Myometrial cell (primary cell): ENCODE data around the gene C10orf62. TPM values are rescaled to one million over a fixed set of nuclear protein-coding genes. Genes with fewer than 3 reads are reported as not detected.

Experiments
- total RNA-seq: library from RNA; depleted of rRNA; stranded (reverse); fragments of >200 nt; gene quantifications from 2 replicates; pipeline ENCODE4 v1.2.3, GENCODE V29; 2015

C10orf62 gene, protein sequence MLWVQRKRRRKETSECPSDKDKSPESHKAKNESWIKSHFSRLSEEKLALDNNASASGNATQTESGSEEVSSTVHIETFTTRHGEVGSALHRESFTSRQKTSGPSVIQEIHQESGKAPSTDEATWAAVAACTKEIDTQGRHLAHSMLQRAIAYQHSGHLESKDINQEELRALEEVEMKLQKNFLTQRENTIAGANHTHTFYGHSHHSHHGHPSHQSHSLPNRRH
- not detected in 2 replicates for total RNA-seq

DNA sequence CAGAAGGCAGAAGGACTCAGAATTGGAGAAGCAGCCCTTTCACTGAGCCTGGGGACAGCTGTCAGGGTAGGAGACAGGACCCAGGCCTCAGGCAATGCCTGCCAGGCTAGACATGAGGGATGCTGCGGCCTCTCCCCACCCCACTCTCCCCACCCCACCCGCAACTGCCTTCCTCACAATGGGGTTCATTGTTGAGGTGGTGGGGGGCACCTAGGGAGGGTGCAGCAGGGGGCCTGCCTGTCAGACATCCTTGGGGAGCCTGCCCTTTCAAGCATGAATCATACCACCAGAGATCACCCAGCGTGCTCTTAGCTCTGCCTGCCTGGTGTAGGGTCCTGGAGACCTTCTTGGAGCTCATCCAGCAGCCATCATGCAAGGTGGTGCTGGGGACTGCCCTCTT, at the start of gene C10orf62:
Gene C10orf62 (plus strand): TSS at position 243 of the 400 bp plus-strand sequence. CDS start 177 bp downstream, outside the sequence.

DNA sequence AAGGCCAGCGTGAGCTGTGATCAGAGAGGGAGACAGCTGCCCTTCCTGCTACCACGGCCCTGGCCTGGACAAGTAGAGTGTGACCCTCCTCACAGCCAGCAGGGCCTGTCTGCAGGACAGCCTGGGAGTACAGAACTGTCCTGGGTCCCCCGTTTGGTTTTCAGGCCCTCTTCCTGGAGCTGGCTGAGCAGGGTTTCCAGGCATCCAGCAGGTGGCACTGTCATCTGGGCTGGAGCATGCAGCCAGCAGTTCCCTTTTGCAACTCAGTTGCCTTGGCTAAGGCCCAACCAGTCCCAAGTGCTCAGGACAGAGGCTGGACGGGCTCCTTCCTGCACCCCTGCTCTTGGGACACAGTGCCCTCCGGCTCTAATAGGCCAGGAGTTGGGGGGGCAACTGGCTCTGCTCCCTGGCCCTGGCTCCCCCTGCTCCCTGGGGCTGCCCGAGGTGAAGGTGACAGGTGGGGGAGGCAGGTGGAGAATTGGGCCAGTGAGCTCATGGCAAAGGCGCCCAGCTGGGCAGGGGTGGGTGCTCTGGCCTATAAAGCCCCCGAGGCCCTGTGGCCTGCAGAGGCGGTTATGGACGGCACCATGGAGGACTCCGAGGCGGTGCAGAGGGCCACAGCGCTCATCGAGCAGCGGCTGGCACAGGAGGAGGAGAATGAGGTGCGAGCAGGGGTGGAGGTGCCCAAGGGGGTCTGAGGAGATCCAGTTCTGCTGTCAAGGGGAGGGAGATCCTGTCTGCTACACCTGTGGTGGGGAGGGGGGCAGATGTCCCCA, 17.1 kb upstream of the C10orf62 start, which contains the start of gene ANKRD2:
Gene ANKRD2 (plus strand): TSS at position 566 of the 776 bp plus-strand sequence. CDS start 10 bp downstream, at position 576.

DNA sequence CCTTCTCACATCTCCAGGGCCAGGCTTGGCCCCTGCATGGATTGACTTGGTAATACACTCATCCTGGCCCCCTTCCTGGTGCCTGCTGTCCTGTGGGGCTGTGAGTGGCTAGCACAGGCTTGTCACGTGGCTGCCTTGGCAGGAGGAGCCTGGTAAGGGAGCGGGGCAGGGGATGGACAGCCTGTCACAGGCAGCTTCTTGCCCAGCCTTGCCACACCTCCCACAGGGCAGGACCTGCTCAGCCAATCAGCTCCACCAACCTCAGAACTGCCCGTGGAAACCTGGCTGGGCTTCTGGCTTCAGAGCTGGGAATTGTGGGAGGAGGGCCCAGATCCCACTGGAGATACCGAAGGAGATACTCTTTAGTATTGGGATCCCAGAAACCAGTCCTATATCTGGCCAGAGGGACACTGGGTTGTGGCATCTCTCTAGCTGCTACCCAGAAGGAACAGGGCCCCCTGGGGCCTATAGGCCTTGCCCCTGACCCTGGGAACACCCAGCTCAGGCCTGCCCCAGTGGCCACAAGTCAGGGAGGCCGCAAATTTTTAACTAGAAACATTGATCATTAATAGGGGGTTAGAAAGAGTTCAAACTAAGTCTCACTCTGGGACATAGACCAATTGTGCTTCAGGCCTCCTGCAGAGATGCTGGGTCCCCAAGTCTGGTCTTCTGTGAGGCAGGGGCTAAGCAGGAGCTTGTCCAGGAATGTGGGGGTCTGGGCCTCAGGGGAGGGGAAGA, 5.3 kb upstream of the C10orf62 start, which contains the start of gene HOGA1:
Gene HOGA1 (plus strand): TSS at position 330 of the 738 bp plus-strand sequence. CDS start 315 bp downstream, at position 645.

DNA sequence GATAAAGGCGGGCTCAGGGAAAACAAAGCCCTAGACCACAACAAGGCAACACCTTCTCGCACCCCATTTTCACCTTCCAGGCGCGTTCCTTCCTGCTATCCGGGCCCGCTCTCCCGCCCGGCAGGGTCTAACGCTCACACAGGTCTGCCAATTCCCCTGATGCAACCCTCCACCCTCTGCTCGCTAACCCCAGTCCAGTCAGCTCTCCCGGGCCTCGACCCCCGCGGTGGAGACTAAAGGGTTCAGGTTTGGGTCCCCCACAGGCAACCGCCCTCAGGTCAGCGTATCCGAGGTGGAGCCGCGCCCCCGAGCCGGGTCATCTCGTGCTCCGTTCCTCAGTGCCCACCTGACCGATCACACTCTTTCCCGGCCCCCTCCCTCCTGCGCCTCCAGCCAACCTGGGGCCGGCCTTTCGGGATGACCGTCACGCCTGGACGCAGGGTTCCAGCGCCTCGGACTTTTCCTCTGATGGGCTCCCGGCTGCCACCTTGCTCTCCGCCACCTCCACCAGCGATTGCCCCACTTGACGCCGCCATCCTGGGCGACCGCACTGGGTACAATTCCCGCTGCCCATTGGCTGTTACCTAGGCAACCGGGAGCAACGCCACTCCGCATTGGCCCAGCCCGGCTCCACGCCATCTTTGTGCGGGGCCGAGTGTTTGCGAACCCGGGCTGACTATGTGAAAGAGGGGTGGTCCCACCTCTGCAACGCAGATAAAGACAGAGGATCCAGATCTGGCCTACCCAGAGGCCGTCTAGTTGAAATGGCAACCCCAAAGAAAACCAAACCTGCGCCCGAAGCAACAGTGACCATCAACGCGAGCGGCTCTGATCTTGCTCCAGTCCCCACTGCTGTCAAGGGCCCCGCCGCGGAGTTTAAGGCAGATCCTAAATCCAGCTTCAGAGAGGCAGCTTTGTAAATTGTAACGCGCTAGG, 43.7 kb downstream of the C10orf62 start, which contains the start of gene MORN4:
Gene MORN4 (minus strand): TSS at position 552 of the 936 bp plus-strand sequence. CDS start 13,847 bp downstream, outside the sequence.

DNA sequence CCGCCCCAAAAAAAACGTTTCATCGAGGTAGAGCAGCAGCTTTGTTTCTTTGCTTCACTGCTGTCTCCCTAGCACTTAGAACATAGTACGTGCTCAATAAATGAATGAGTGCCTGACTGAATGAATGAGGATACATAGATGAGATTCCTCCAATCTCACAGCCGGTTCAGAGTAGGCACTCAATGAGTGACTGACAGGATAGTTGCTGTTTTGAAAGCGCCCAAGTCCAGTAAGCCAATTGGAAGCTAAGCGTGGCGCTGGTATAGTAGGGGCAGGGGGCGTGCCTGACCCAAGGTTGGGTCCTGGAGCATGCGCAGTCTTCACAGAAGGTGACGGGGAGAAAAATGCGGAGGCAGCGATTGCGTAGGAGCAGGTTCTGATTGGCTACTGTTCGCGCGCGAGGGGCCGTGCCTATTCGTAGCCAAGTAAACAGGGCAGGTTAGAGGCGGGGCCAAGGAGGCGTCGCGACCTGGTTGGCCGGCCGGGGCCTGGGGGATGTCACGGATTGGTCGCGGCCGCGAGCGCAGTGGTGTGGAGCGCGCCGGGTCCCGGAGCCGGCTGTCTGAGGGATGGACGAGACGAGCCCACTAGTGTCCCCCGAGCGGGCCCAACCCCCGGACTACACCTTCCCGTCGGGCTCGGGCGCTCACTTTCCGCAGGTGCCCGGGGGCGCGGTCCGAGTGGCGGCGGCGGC, 50.8 kb downstream of the C10orf62 start, which contains the start of gene PI4K2A:
Gene PI4K2A (plus strand): TSS at position 498 of the 694 bp plus-strand sequence. CDS start 72 bp downstream, at position 570.

Other genes with a start within 250 kb of the C10orf62 start
- 24.3 and 31.4 TPM in 2 replicates for gene RRP12, start 188.4 kb upstream of the C10orf62 start, total RNA-seq
- 803 and 845 TPM in 2 replicates for gene PGAM1, start 163.5 kb upstream of the C10orf62 start, total RNA-seq
- gene EXOSC1, start 143.7 kb upstream of the C10orf62 start, total RNA-seq = 55.3 and 83.9 TPM in 2 replicates
- gene ZDHHC16, start 143.5 kb upstream of the C10orf62 start, total RNA-seq = 65.4 and 83.3 TPM in 2 replicates
- 97.8 and 116 TPM in 2 replicates for gene MMS19, start 91.3 kb upstream of the C10orf62 start, total RNA-seq
- gene UBTD1, start 90.8 kb upstream of the C10orf62 start, total RNA-seq = 25.9 and 29.1 TPM in 2 replicates
- gene ANKRD2, start 16.9 kb upstream of the C10orf62 start, total RNA-seq = 0.29 TPM in 1 of 2 replicates, not detected in the other
- under 0.01 and 2.1 TPM in 2 replicates for gene HOGA1, start 5.3 kb upstream of the C10orf62 start, total RNA-seq
- gene MORN4, start 43.8 kb downstream of the C10orf62 start, total RNA-seq = 7.8 and 18.4 TPM in 2 replicates
- gene PI4K2A, start 51.0 kb downstream of the C10orf62 start, total RNA-seq = 32.0 and 33.5 TPM in 2 replicates
- 28.3 and 28.4 TPM in 2 replicates for gene AVPI1, start 97.5 kb downstream of the C10orf62 start, total RNA-seq
- 55.3 and 63.4 TPM in 2 replicates for gene MARVELD1, start 124.0 kb downstream of the C10orf62 start, total RNA-seq
- 8.7 and 13.5 TPM in 2 replicates for gene ZFYVE27, start 147.4 kb downstream of the C10orf62 start, total RNA-seq
- not detected in 2 replicates for gene SFRP5, start 182.3 kb downstream of the C10orf62 start, total RNA-seq